ENCODE results near the gene BRPF3. TPM values are rescaled to one million over a fixed set of nuclear protein-coding genes. Genes with fewer than 3 reads are reported as not detected.

Gene BRPF3
- total RNA-seq, result 14.5 and 19.2 TPM in 2 replicates

DNA sequence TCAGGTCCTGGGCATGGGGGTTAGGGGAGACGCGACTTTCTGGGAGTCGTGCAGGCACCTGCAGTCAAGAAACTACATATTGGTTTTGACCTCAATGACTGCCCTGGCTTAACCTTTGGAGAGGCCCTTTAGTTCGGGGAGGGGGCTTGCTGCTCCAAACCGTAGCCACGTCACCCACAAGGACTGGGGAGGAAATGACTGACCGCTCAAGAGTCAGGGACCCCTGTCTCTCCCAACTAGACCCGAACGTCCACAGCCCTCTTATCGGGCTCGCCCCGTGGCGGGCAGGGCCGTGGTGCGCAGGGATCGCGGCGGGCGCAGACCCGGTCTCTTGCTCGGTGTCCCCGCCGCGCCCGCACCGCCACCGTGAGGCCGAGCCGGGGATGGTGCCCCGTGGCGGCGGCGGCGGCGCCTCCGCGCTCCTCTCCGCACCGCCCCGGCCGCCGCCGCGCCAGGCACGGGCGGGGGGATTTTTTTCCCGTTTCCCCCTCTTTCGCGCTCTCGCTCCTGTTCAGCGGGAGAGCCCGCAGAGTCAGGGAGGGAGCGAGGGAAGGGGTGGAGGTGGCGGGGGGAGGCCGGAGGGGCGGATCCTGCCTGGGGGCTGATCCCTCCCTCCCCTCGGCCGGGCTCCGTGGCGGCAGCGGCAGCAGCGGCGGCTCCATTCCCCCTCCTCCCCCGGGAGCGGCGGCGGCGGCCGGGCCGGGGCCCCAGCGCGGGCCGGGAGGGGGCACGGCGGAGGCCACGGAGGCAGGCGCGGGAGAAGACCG, at the start of gene BRPF3:
Gene BRPF3, plus strand, starts transcription at position 632 of the 767 bp plus-strand sequence. CDS start 3,579 bp downstream, outside the sequence.

DNA sequence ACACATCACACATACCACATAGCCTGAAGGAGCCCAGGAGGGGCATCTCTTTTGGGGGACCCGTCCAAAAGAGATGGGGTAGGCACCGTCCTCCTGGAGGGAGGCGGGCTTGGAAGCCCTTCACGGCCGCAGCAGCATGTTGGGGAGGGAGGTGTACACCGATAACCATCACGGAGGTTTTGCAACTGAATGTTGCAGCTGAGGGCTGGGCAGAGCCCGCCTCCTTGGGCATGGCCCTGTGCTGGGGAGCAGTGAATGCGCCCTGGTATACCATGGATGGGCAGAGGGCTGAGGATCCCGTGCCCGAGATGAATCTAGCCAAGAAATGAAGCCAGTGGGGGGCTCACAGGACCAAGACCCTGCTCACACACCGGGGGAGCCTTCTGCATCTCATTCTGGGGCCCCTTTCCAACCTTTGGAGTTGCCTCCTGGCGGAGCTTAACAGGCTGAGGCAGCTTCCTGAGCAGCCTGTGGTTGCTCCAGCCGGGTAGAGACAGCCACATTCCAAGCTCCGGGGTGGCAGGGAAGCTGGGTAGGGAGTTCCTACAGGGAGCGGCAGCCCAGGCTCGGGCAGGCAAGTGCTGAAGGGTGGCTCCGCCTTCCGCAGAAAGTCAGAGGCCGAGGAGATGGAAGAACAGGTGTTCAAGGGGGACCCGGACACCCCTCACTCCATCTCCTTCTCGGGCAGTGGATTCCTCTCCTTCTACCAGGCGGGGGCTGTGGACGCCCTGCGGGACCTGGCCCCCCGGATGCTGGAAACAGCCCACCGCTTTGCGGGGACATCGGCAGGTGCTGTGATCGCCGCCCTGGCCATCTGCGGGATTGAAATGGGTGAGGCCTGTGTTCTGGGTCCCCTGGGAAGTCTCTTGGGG, 73.5 kb downstream of the BRPF3 start, which contains the start of gene PNPLA1:
Gene PNPLA1, plus strand, starts transcription at position 227 of the 872 bp plus-strand sequence. Its CDS starts 400 bp downstream, at position 627.

Other genes with a start within 250 kb of the BRPF3 start
- 0.32 TPM in 1 of 2 replicates, not detected in the other for gene SLC26A8, start 172.1 kb upstream of the BRPF3 start, total RNA-seq
- 85.5 and 95.6 TPM in 2 replicates for gene MAPK14, start 168.9 kb upstream of the BRPF3 start, total RNA-seq
- 2.7 and 8.3 TPM in 2 replicates for gene MAPK13, start 66.2 kb upstream of the BRPF3 start, total RNA-seq
- 0.22 TPM in 1 of 2 replicates, not detected in the other for gene PNPLA1, start 73.3 kb downstream of the BRPF3 start, total RNA-seq
- not detected in 2 replicates for gene BNIP5, start 140.1 kb downstream of the BRPF3 start, total RNA-seq
- gene ETV7, start 190.9 kb downstream of the BRPF3 start, total RNA-seq, result 3.8 and 6.7 TPM in 2 replicates
- gene PXT1, start 246.1 kb downstream of the BRPF3 start, total RNA-seq, result 0.13 TPM in 1 of 2 replicates, not detected in the other
- gene KCTD20, start 246.3 kb downstream of the BRPF3 start, total RNA-seq, result 165 and 257 TPM in 2 replicates